ENCODE data around the gene SOX6.

Gene SOX6

GRCh38 chr11:16136792-16137390 is 219.5 kb downstream of the SOX6 start:
- DNase-seq = no peak

DNA sequence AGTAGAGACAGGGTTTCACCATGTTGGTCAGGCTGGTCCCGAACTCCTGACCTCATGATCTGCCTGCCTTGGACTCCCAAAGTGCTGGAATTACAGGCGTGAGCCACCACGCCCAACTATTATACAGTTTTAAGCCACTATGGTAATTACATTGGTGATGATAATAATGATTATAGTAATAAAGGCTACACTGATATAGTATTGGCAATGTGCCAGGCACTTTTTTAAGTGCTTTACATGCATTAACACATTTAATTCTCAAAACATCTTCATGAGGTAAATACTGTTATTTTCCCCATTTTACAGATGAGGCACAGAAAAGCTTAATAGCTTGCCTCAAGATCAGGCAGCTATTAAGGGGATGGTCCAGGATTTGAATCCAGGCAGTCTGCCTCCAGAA is 222.5 kb downstream of the SOX6 start:
- DNase-seq = no peak

DNA sequence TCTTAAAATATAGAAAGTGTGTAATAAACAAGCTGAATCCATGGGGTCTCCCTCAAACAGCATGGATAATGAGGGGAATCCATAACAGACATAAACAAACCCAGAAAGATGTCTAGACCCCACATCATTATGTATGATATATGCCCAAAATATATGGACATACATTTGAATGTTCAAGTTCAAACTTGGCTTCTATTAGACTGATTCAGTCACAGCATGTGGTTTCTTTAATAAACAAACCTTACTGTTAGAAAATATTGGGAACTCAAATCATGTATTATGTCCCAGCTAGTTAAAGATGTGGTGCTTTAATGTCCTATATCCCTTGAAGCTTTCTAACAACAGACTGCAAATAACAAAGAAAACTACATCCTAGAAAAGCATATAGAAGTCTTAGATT is 228.6 kb downstream of the SOX6 start:
- DNase-seq = no peak

DNA sequence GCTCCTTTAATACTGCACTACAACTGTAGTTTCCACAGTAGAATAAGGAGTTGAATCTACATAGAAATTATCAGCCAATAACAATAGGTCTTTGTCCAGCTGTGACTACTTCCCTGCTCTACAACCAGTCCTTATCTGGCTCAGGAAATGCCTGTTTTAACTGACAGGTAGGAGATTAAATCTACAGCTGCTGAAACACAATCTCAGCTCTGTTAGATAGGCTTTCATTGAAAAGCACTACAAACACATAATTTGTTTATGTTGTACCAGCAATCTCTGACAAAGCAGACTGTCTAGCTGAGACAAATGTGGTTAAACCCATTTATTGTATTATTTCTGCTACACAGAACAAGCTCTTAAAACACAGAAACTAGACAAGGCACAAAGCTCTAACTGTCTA is 230.0 kb downstream of the SOX6 start:
- no peak for DNase-seq

DNA sequence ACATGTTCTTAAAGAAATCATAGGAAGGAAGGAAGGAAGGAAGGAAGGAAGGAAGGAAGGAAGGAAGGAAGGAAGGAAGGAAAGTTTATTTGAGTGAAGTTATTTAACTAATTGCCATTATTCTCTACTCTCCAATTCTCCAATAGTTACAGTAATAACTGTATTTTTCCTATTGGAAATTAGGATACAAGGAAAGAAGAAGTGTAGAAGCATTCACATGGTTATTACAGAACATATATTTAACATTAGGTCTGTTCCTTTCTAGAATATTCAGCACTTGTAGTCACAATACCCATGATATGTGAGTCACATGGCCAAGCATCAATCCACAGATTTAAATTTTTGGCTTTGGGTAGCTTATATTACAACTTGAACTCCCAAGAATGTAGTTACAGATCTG is 230.6 kb downstream of the SOX6 start:
- no peak for DNase-seq

DNA sequence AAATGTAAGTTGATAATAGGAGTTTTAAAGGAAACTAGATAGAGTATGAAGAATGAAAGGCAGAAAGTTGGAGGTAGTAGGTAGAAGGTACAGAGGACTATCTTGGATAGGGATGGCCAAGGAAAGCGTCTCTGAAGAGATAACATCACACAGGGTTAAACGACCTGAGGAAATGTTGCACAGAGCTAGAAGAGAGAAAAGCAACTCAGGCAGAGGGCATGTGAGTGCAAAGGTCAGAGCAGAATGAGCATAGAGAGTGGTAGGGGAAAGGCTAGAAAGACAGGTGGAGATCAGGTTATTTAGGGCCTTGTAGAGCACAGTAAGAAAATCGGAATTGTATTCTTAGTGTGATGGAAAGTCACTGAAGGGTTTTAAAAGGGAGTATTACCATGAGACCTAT is 232.0 kb downstream of the SOX6 start:
- DNase-seq = no peak

DNA sequence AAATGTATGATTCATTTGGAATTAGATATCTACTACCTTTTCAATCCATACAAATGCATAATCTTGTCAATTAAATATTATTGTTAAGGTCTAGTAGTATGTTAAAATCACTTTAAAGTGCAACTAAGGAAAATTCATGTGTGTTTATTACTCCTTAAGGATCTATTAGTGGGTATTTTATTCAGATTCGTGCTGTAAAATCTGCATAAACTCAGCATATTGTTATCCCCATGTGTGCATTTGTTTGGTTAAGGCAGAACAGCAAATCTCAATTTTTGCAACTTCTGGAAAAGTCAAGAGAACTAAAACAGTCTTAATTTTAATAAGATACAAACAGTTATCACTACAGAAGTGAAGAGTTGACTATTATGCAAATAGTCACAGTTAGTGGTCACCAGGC is 234.5 kb downstream of the SOX6 start:
- no peak for DNase-seq

GRCh38 chr11:16120008-16120407 is 236.3 kb downstream of the SOX6 start:
- DNase-seq = no peak

DNA sequence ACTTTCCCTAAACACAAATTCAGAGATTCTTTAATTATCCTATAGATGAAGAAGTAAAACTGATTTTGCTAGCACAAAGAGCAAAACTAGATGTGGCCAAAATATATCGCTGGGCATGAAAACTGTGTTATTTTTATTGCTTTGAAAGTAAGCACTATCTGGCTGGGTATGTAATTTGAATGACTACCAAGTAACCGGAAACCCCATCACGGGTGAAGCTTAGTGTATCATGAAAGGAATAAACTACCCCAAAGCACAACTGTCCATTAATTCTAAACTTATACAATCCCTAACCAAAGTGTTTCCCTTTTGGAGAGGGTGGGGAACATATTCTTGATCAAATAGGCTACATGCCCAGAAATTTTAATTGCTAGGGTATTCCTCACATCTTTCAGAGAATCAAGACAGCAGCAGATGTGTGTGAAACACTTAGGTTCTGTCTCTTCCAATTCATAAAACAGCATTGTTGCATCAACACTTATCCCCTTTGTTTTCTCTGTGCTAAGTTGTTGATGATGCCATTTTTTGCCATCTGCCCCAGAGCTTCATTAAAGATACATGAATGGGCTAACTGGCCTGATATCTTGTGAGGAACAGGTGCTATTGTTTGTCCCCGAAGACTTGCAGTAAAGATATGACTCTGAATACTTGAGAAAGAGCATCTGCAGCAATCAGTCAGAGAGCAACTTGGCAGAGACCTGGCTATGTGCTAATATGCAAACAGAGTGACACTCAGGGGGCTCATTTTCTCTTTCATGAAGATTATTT is 238.2 kb downstream of the SOX6 start:
- no peak for DNase-seq

DNA sequence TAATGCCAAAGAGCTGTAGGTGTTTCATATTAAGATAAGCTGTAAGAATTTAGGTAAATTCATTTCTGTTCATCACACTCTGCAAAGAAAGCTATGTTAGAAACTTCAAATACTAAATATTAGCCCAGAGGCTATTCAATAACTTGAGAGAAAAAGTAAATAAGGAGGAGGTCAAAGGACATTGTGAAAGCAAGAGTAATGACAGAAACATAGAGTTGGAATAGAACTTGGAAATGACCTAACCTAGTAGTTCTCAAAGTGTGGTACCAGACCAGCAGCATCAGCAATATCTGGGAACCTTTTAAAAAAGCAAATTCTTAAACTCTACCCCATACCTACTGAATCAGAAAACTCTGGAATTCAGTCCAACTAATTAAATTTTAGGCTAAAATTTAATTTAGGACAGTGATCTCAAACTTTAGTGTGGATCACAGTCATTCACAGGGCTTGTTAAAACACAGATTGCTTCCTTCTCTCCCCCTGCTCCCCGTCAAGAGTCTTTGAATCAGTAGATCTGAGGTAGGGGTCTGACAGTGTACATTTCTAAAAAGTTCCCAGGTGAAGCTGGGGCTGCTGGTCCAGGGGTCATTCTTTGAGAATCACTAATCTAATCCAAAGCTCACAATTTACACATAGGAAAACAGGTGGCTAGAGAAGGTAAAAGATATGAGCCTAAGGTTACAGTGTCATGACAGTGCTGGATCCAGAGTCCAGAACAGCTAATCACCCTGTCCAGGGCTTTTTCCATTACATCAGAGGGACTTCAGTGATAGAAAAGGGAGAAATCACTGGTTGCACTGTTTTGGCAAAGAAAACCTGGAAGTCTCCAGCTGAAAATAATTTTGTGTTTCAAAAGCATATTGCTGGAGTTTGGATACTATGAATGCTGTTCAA is 241.1 kb downstream of the SOX6 start:
- no peak for DNase-seq

GRCh38 chr11:16114431-16114830 is 241.9 kb downstream of the SOX6 start:
- DNase-seq = no peak

DNA sequence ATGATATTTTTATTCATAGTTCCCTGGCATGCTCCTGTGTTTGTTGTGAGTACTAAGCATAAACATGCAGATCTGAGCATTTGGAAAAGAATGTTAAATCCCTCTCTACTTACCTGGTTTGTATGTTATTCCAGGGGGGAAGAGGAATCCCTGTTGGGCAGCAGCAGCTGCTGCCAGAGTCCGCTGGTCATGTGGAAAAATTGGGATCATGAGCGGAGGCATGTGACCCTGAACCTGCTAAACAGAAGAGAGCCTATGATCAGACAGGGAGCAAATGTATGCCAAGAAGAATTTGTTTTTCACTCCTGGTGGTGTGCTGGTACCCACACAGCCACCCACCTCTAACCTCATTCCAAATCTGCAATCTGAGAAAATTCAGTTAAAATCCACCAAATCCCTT is 244.7 kb downstream of the SOX6 start:
- no peak for DNase-seq

DNA sequence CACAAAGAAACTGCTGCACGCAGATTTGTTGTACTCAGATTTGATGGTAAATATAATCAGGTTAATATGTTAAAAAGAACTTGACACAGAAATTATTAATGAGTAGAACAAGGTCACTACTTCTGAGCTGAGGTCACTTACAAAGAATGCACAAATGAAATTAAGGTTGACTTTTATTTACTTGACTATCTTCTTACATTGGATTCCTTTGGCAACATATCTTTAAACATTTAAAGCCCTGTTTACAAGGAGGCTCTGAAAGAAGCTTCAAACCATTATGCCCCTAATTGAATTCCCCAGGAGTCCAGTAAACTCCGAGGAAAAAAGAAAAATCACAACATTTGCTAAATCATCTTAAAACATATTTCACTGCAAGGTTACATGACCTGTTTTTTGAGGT is 245.5 kb downstream of the SOX6 start:
- DNase-seq = no peak

- DNase-seq = no peak
These were observed 256.9 kb downstream of the SOX6 start for GRCh38 chr11:16099343-16099900.

DNA sequence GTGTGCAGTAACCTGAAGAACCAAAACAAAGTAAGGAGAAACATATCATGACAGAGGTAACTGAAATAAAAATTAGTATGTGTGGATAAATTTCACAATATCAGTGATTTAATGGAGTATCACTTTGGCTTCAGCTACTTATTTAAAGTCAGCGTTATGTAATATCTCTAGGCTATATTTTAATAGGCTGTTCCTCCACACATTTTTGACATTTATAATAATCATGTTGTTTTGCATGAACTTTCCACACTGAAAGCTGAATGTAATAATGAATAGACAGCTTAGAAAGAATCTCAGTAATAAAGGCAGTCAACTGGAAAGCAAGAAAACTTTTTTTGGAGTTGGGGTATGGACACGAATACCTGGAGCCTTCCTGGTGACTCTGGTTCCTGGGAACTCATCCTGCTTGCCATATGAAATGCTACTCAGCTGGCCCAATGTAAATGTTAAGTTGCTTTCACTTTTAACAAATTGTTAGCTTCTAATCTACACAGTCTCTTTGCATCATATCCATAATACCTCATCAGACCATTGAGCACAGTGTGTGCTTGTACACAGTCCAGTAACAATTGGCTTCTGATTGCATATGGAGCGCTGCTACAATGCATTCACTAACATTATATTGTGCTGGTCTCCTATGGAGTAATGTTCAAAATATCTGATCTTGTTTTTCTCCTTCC is 257.7 kb downstream of the SOX6 start:
- no peak for DNase-seq

GRCh38 chr11:16097543-16097942 is 258.8 kb downstream of the SOX6 start:
- DNase-seq = no peak

DNA sequence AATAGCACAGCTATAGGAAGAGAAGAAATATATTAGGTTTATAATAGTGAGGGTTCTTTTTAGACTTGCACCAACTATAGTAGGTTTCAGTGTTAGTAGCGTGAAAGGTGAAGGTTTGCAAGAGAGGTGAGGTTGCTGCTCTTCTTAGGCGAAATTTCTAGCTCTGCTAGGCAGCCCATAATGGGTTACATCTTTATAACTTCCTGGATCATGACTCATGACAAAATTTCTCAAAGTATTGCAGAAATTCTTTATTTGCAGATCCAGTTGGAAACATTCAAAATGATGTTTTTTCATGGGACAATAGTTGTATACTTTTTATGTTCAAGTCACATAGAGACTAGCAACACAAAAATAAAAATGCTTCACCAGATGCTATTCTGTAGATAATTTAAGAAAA is 260.0 kb downstream of the SOX6 start:
- no peak for DNase-seq

GRCh38 chr11:16095756-16096155 is 260.6 kb downstream of the SOX6 start:
- no peak for DNase-seq

DNA sequence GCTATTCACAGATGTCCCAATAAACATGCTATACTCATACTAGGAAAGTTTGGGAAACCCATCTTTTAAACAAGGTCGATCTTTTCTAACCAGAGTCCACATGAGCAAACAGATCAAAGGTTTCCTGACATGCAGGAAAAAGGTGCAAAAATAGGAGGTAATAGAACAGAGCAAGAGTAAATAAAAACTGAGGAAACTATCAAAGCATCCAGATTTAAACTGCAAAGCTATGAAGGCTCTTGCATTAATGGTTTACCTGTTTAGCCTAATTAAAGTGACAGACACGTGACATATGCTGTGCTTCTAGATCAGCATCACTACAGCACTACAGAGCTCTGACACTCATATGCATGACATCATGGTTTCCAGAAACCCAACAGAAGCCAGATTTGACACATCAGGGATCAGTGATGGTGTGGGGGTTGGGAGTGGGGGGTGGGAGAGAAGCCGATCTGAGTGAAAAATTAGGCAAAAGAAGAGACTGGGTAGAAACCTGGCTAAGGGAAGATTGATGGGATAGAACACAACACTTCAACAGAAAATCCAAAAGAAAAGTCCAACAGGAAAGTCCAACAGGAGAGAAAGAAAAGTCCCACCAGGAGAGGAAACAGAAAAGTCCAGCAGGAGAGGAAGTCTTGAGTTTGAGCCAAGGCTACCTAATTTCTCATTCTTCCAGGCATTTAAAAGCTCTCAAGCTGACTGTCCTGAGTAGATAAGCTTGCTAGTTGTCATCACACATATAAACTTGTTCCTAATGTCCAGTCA is 262.3 kb downstream of the SOX6 start:
- no peak for DNase-seq

- DNase-seq = no peak
These were observed 264.5 kb downstream of the SOX6 start for GRCh38 chr11:16091862-16092261.

GRCh38 chr11:16089481-16089880 is 266.9 kb downstream of the SOX6 start:
- no peak for DNase-seq

- no peak for DNase-seq
These were observed 267.6 kb downstream of the SOX6 start for GRCh38 chr11:16088774-16089173.

All from SIG-M5 (cell line).